OCI-LY3 (cell line): Measurements from ENCODE around the gene ABTB2.

Experiments used
- EZH2phosphoT487 ChIP-seq: fragments of 200-600 bp; shearing (Covaris generic); IDR thresholded peaks from 2 replicates; pipeline ENCODE4 v1.6.1; 2018; ENCODE audit warnings: antibody characterized with exemption, mixed run types, low read depth
- TF ChIP-seq, protein P1 (sequence below): fragments of 200-600, 300-600 bp; sonication (generic); IDR thresholded peaks from 2 replicates; pipeline ENCODE4 v1.5.1; 2014; ENCODE audit warnings: antibody characterized with exemption, low read length, low read depth

DNA sequence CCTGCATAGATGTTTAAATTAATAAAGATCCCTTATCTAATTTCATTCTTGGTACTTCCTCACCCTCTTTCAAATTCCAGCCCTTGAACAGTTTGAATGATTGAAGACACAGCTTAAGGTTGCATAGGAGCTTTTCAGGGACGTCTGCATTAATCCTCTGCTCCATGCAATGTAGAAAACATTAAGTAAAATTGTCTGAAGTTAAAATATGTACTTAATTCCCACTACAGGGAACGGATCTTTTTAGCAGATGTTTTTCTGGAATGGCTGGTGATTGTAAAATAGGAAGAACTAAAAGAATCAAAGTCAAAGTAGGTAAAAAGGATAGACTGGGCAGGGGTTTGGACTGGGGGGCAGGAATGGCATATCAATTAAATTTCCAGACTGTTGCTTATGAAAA is 58.9 kb downstream of the ABTB2 start:
- TF ChIP-seq, protein P1, sequence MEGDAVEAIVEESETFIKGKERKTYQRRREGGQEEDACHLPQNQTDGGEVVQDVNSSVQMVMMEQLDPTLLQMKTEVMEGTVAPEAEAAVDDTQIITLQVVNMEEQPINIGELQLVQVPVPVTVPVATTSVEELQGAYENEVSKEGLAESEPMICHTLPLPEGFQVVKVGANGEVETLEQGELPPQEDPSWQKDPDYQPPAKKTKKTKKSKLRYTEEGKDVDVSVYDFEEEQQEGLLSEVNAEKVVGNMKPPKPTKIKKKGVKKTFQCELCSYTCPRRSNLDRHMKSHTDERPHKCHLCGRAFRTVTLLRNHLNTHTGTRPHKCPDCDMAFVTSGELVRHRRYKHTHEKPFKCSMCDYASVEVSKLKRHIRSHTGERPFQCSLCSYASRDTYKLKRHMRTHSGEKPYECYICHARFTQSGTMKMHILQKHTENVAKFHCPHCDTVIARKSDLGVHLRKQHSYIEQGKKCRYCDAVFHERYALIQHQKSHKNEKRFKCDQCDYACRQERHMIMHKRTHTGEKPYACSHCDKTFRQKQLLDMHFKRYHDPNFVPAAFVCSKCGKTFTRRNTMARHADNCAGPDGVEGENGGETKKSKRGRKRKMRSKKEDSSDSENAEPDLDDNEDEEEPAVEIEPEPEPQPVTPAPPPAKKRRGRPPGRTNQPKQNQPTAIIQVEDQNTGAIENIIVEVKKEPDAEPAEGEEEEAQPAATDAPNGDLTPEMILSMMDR = no peak
- no peak for TF ChIP-seq EZH2phosphoT487
